ENCODE results near the gene SNRPB.

Gene SNRPB

DNA sequence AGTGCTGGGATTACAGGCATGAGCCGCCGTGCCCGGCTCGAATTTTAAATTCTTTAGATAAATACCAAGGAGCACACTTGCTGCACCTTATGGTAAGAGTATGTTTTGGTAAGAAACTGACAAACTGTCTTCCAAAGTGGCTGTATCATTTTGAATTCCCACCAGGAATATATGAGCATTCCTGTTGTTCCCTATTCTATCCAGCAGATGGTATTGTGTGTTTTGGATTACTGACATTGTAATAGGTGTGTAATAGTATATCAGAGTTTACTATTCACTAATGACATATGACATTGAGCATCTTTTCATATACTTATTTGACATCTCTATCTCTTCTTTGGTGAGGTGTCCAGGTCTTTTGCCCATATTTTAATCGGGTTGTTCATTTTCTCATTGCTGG lies 49.3 kb downstream of the SNRPB start:
- H3K9ac ChIP-seq (ENCODE audit: low read length), result no peak overlapping the region

DNA sequence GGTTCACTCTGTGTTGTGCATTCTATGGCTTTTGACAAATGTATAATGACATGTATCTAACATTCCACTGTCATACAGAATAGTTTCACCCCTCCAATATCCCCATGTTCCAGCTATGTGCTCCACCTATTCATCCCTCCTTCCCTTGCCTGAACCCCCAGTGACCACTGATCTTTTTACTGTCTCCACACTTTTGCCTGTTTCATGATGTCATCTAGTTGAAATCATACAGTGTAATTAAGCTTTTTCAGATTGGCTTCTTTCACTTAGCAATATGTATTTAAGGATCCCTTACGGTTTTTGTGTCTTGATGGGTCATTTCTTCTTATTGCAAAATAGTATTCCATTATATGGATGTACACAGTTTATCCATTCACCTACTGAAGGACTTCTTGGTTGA lies 50.1 kb downstream of the SNRPB start:
- Histone ChIP-seq H3K9ac (ENCODE audit: low read length) (no peak overlapping the region), H3K27me3 (ENCODE audit: low read length) (no peaks in the 10 kb centered on the region), H4K20me1 (ENCODE audit: low read depth, low read length) (no peaks in the 10 kb centered on the region), H3K9me2 (replicated peaks; ENCODE audit: insufficient read depth, low read length) (no peaks in the 10 kb centered on the region), H2AFZ (ENCODE audit: low read depth, low read length, severe bottlenecking) (no peak overlapping the region), H3K4me2 (ENCODE audit: low read depth, low read length, poor library complexity, severe bottlenecking) (no peak overlapping the region), H3K4me3 (ENCODE audit: insufficient read depth, low read length, poor library complexity, severe bottlenecking) (no peak overlapping the region), H3K36me3 (ENCODE audit: low read length) (no peaks in the 10 kb centered on the region), H3F3A (ENCODE audit: insufficient read depth) (no peaks in the 10 kb centered on the region), H3K79me2 (ENCODE audit: insufficient read depth, low read length) (no peaks in the 10 kb centered on the region), H3K9me3 (ENCODE audit: insufficient read depth, low read length) (no peaks in the 10 kb centered on the region), H3K27ac (ENCODE audit: low read depth, low read length) (no peak overlapping the region)
- TF ChIP-seq, protein P1, sequence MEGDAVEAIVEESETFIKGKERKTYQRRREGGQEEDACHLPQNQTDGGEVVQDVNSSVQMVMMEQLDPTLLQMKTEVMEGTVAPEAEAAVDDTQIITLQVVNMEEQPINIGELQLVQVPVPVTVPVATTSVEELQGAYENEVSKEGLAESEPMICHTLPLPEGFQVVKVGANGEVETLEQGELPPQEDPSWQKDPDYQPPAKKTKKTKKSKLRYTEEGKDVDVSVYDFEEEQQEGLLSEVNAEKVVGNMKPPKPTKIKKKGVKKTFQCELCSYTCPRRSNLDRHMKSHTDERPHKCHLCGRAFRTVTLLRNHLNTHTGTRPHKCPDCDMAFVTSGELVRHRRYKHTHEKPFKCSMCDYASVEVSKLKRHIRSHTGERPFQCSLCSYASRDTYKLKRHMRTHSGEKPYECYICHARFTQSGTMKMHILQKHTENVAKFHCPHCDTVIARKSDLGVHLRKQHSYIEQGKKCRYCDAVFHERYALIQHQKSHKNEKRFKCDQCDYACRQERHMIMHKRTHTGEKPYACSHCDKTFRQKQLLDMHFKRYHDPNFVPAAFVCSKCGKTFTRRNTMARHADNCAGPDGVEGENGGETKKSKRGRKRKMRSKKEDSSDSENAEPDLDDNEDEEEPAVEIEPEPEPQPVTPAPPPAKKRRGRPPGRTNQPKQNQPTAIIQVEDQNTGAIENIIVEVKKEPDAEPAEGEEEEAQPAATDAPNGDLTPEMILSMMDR (IDR thresholded peaks at IDR 0.05; ENCODE audit: insufficient read depth, low read length, poor library complexity, severe bottlenecking), result no peak
- TF ChIP-seq EZH2phosphoT487 (conservative IDR thresholded peaks at IDR 0.05; ENCODE audit: low read length), result no peak

More for the DNA sequence above, 49.3 kb downstream of the SNRPB start:
- H3K27me3 ChIP-seq (ENCODE audit: low read length), result no peaks in the 10 kb centered on the region
- no peaks in the 10 kb centered on the region for H3K9me2 ChIP-seq (replicated peaks; ENCODE audit: insufficient read depth, low read length)
- no peak overlapping the region for H3K4me2 ChIP-seq (ENCODE audit: low read depth, low read length, poor library complexity, severe bottlenecking)
- TF ChIP-seq EZH2phosphoT487 (conservative IDR thresholded peaks at IDR 0.05; ENCODE audit: low read length), result no peak
- TF ChIP-seq, protein P1 (IDR thresholded peaks at IDR 0.05; ENCODE audit: insufficient read depth, low read length, poor library complexity, severe bottlenecking), result no peak
- H3K4me3 ChIP-seq (ENCODE audit: insufficient read depth, low read length, poor library complexity, severe bottlenecking), result no peak overlapping the region
- no peaks in the 10 kb centered on the region for H3K9me3 ChIP-seq (ENCODE audit: insufficient read depth, low read length)
- no peaks in the 10 kb centered on the region for H3F3A ChIP-seq (ENCODE audit: insufficient read depth)
- H2AFZ ChIP-seq (ENCODE audit: low read depth, low read length, severe bottlenecking), result no peak overlapping the region
- H4K20me1 ChIP-seq (ENCODE audit: low read depth, low read length), result no peaks in the 10 kb centered on the region
- no peaks in the 10 kb centered on the region for H3K79me2 ChIP-seq (ENCODE audit: insufficient read depth, low read length)
- no peak overlapping the region for H3K27ac ChIP-seq (ENCODE audit: low read depth, low read length)
- no peaks in the 10 kb centered on the region for H3K36me3 ChIP-seq (ENCODE audit: low read length)

DNA sequence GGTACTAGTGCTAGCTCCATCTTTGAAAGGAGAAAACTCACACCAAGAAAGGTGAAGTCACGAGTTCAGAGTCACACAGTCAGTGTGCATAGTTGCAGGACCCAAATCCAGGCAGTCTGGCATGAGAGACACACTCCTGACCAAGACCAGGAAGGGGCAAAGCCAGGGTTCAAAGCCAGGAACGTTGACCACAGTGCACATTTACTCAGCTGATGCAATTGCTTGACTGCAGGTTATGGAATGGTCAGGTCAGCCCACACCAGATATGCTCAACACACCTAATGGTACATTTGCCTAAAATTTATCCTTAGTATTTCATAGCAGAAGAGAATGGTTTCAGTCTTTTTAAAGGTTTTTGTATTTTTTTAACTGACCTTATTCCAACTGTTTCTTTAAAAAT lies 52.2 kb downstream of the SNRPB start:
- no peak for TF ChIP-seq EZH2phosphoT487 (conservative IDR thresholded peaks at IDR 0.05; ENCODE audit: low read length)
- TF ChIP-seq, protein P1 (IDR thresholded peaks at IDR 0.05; ENCODE audit: insufficient read depth, low read length, poor library complexity, severe bottlenecking), result no peak
- H3K9ac ChIP-seq (ENCODE audit: low read length), result no peak overlapping the region
- no peaks in the 10 kb centered on the region for H3K79me2 ChIP-seq (ENCODE audit: insufficient read depth, low read length)
- H3K36me3 ChIP-seq (ENCODE audit: low read length), result no peaks in the 10 kb centered on the region
- no peak overlapping the region for H3K27ac ChIP-seq (ENCODE audit: low read depth, low read length)
- H3K9me2 ChIP-seq (replicated peaks; ENCODE audit: insufficient read depth, low read length), result no peaks in the 10 kb centered on the region
- no peaks in the 10 kb centered on the region for H4K20me1 ChIP-seq (ENCODE audit: low read depth, low read length)
- H3K4me3 ChIP-seq (ENCODE audit: insufficient read depth, low read length, poor library complexity, severe bottlenecking), result no peak overlapping the region
- no peaks in the 10 kb centered on the region for H3K9me3 ChIP-seq (ENCODE audit: insufficient read depth, low read length)
- no peak overlapping the region for H3K4me2 ChIP-seq (ENCODE audit: low read depth, low read length, poor library complexity, severe bottlenecking)
- H2AFZ ChIP-seq (ENCODE audit: low read depth, low read length, severe bottlenecking), result no peak overlapping the region
- no peaks in the 10 kb centered on the region for H3F3A ChIP-seq (ENCODE audit: insufficient read depth)
- no peaks in the 10 kb centered on the region for H3K27me3 ChIP-seq (ENCODE audit: low read length)

DNA sequence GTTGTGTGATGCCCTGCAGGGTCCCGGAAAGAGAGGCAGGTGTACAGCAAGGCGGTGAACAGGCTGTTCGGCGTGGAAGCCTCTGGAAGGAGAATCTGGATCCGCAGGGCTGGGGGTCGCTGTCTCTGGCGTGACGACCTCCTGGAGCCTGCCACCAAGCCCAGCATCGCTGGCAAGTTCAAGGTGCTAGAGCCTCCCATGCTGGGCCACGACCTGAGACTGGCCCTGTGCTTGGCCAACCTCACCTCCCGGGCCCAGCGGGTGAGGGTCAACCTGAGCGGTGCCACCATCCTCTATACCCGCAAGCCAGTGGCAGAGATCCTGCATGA lies 53.4 kb downstream of the SNRPB start:
- H3K27me3 ChIP-seq (ENCODE audit: low read length), result no peaks in the 10 kb centered on the region
- no peak overlapping the region for H2AFZ ChIP-seq (ENCODE audit: low read depth, low read length, severe bottlenecking)
- H3K79me2 ChIP-seq (ENCODE audit: insufficient read depth, low read length), result no peaks in the 10 kb centered on the region
- no peaks in the 10 kb centered on the region for H3K36me3 ChIP-seq (ENCODE audit: low read length)
- TF ChIP-seq, protein P1 (IDR thresholded peaks at IDR 0.05; ENCODE audit: insufficient read depth, low read length, poor library complexity, severe bottlenecking), result no peak
- no peak for TF ChIP-seq EZH2phosphoT487 (conservative IDR thresholded peaks at IDR 0.05; ENCODE audit: low read length)
- H3K4me3 ChIP-seq (ENCODE audit: insufficient read depth, low read length, poor library complexity, severe bottlenecking), result no peak overlapping the region
- H3K9me3 ChIP-seq (ENCODE audit: insufficient read depth, low read length), result no peaks in the 10 kb centered on the region
- no peak overlapping the region for H3K27ac ChIP-seq (ENCODE audit: low read depth, low read length)
- no peaks in the 10 kb centered on the region for H4K20me1 ChIP-seq (ENCODE audit: low read depth, low read length)
- H3K9ac ChIP-seq (ENCODE audit: low read length), result no peak overlapping the region
- H3F3A ChIP-seq (ENCODE audit: insufficient read depth), result no peaks in the 10 kb centered on the region
- H3K9me2 ChIP-seq (replicated peaks; ENCODE audit: insufficient read depth, low read length), result no peaks in the 10 kb centered on the region
- no peak overlapping the region for H3K4me2 ChIP-seq (ENCODE audit: low read depth, low read length, poor library complexity, severe bottlenecking)

All from SU-DHL-6 (cell line).